ENCODE measurements around the gene SFPQ.

Gene SFPQ

GRCh38 chr1:35202048-35202719, 9.2 kb upstream of the SFPQ start:
- no peak overlapping the region for H3K4me3 ChIP-seq (replicated peaks; ENCODE audit: low read depth, low read length)
- peak; percentile 90 for TF ChIP-seq CTCF (IDR thresholded peaks at IDR 0.05; ENCODE audit: low read depth, low read length, missing control alignments)
- DNase-seq (ENCODE audit: extremely low read depth, low read depth) = peak; percentile 67

DNA sequence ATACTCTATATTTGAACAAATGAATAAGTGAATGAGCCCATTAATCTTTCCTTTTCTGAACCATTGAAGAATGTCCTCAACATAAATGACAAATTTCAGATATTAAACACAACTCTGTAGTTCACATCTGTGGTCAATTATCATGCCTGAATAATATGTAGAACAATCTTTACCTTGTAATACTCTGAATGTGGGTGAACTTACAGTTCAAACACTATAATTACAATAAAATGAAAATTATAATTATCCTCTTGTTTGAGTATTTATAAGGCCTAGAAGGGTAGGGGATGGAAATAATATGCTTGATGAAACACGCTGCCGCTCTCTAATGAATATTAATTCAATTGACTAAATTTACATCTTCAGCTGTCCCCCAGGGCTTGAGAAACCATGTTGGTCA, 8.7 kb upstream of the SFPQ start:
- DNase-seq (ENCODE audit: extremely low read depth, low read depth) = no peak
- H3K4me3 ChIP-seq (replicated peaks; ENCODE audit: low read depth, low read length) = no peak overlapping the region
- TF ChIP-seq CTCF (IDR thresholded peaks at IDR 0.05; ENCODE audit: low read depth, low read length, missing control alignments) = no peak

GRCh38 chr1:35192056-35192852, 691 bp downstream of the SFPQ start:
- no peak for TF ChIP-seq CTCF (IDR thresholded peaks at IDR 0.05; ENCODE audit: low read depth, low read length, missing control alignments)
- peak overlapping the region; percentile 94 for H3K4me3 ChIP-seq (replicated peaks; ENCODE audit: low read depth, low read length)
- DNase-seq (ENCODE audit: extremely low read depth, low read depth) = no peak

DNA sequence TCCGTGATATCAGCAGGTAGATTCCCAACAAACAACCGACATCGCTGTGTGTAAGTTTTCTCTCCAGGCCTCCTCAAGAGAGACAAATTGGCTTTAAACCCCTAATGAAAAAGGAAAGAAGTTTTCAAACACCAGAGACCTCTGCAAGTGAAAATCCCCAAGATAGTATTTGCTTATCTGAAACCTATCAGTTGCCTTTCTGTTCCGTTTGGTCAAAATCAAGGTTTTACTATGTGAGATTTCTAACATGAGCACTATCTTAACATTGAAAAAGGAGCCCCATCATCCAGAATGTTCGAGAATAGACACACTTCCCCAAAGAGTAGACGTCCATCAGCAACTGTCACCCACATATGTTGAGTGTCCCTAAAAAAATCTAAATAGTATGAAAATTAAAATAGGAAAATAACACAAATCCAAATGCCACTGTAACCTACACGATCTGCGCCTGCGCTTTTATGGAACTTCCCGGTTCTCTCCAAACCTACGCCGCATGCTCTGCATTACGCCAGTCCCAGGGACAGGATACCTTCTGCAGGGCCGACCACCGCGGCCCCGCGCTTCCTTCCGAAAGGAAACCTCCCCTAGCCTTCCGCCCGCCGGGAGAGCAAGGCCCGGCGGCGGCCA, 1.4 kb downstream of the SFPQ start:
- no peak for DNase-seq (ENCODE audit: extremely low read depth, low read depth)
- peak overlapping the region; percentile 94 for H3K4me3 ChIP-seq (replicated peaks; ENCODE audit: low read depth, low read length)
- no peak for TF ChIP-seq CTCF (IDR thresholded peaks at IDR 0.05; ENCODE audit: low read depth, low read length, missing control alignments)

- DNase-seq (ENCODE audit: extremely low read depth, low read depth) = no peak
- H3K4me3 ChIP-seq (replicated peaks; ENCODE audit: low read depth, low read length) = peak overlapping the region; percentile 94
- TF ChIP-seq CTCF (IDR thresholded peaks at IDR 0.05; ENCODE audit: low read depth, low read length, missing control alignments) = no peak
Observed at GRCh38 chr1:35190784-35191183, 2.2 kb downstream of the SFPQ start.

DNA sequence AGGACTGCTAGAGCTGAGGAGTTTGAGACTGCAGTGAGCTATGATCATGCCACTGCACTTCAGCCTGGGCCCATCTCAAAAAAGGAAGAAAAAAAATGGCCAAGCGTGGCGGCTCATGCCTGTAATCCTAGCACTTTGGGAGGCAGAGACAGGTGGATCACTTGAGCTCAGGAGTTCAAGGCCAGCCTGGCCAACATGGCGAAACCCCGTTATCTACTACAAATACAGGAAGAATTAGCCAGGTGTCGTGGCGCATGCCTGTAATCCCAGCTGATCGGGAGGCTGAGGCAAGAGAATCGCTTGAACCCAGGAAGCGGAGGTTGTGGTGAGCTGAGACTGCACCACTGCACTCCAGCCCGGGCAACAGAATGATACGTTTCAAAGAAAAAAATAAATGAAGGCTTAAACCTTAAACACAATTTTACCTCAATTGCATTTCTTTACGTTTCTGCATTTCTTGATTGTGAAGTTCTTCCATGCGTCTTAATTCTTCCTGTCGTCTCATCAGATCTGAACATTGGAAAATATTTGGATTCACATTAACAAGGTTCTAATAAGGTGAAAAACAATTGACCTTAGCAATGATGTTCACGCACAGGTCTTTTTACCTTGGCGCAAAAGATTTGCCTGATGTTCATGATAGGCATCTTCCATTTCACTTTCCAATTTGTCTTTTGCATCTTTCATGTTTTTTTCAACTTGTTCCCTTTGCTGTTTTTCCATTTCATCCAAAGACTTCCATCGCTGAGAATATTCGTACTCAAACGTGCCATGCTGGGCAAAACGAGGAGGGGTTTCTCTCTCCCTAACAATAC, 4.2 kb downstream of the SFPQ start:
- TF ChIP-seq CTCF (IDR thresholded peaks at IDR 0.05; ENCODE audit: low read depth, low read length, missing control alignments) = no peak
- DNase-seq (ENCODE audit: extremely low read depth, low read depth) = no peak
- H3K4me3 ChIP-seq (replicated peaks; ENCODE audit: low read depth, low read length) = peak overlapping the region; percentile 94
